ENCODE measurements around the gene INPP5F. TPM values are rescaled to one million over a fixed set of nuclear protein-coding genes. Genes with fewer than 3 reads are reported as not detected.

INPP5F gene
- polyA plus RNA-seq, 1 of the 3 experiments (the other 2 are of a cell fraction), result 7.8 TPM

DNA sequence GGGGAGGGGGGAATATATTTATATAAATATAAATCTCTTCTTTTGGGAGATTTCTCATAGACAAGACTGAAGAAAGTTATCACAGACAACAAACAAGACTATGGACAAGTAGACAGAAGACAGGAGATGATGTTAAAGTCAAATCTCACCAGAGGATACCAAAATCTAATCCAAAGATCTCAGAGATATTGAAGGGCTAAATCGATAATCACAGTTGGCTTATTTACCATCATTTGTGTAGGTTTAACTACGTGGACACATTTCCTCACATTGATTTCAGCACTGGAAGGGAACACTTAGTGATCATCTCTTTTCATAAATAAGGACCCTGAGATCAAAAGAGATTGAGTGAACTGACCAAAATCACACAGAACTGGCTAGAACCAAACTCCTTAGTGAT, 2.7 kb upstream of the INPP5F start:
- Histone ChIP-seq H3K36me3 (replicated peaks in 1 of 2; ENCODE audit: control insufficient read depth in 1 of 2, insufficient read depth in 2 of 2, low read length in 1 of 2) (no peaks in the 10 kb centered on the region), H3K79me2 (ENCODE audit: insufficient read depth) (peaks cover 17% of the 10 kb centered on the region), H3K27me3 (ENCODE audit: insufficient read depth) (no peaks in the 10 kb centered on the region), H3K4me1 (ENCODE audit: control insufficient read depth in 1 of 2, insufficient read depth in 2 of 2, low read depth in 1 of 2, low read length in 1 of 2) (peaks cover 9 to 23% of the 10 kb centered on the region in 2 experiments; a peak in 3 of 4 replicates), H3F3A (replicated peaks; ENCODE audit: insufficient read depth) (peaks cover 5% of the 10 kb centered on the region), H3K4me3 (ENCODE audit: low read depth in 2 of 2, low read length in 1 of 2) (no peak overlapping the region), H3K9me2 (no peaks in the 10 kb centered on the region), H3K27ac (ENCODE audit: low read depth in 2 of 2, low read length in 1 of 2) (no peak overlapping the region), H4K20me1 (ENCODE audit: insufficient read depth) (no peaks in the 10 kb centered on the region), H3K9me3 (no peaks in the 10 kb centered on the region), H2AFZ (ENCODE audit: low read depth) (no peak overlapping the region), H3K4me2 (no peak overlapping the region), H3K9ac (no peak overlapping the region)
- WGBS (ENCODE audit: low lambda C conversion rate), result 78% methylated on average over 2 of the region's 2 CpGs
- POLR2A ChIA-PET, result no interaction called here
- CTCF ChIA-PET, result interaction anchor here (1.9 kb wide), 1 partner anchor 36 kb away, joined by 6 read pairs; no protein-coding TSS in a partner anchor
- no peak for DNase-seq
- no peak for TF ChIP-seq CHD2 (IDR thresholded peaks at IDR 0.05; ENCODE audit: low read length, partially characterized antibody)
- no peak for TF ChIP-seq TEAD4 (IDR thresholded peaks at IDR 0.05; ENCODE audit: borderline replicate concordance, insufficient read depth)
- TF ChIP-seq ELF1 (IDR thresholded peaks at IDR 0.05), result no peak
- TF ChIP-seq SMC3 (IDR thresholded peaks at IDR 0.05; ENCODE audit: low read depth, low read length), result no peak
- no peak for TF ChIP-seq GATA2 (CRISPR knock-in tag; IDR thresholded peaks at IDR 0.05)
- TF ChIP-seq REST (IDR thresholded peaks at IDR 0.05; ENCODE audit: low read depth, low read length), result no peak
- no peak for TF ChIP-seq FOXM1 (IDR thresholded peaks at IDR 0.05; ENCODE audit: low read depth)
- TF ChIP-seq, protein P1, sequence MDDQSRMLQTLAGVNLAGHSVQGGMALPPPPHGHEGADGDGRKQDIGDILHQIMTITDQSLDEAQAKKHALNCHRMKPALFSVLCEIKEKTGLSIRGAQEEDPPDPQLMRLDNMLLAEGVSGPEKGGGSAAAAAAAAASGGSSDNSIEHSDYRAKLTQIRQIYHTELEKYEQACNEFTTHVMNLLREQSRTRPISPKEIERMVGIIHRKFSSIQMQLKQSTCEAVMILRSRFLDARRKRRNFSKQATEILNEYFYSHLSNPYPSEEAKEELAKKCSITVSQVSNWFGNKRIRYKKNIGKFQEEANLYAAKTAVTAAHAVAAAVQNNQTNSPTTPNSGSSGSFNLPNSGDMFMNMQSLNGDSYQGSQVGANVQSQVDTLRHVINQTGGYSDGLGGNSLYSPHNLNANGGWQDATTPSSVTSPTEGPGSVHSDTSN (IDR thresholded peaks at IDR 0.05), result no peak
- no peak for TF ChIP-seq ZBTB33 (IDR thresholded peaks at IDR 0.05; ENCODE audit: borderline replicate concordance, low read depth)

- H2AFZ ChIP-seq (ENCODE audit: low read depth), result no peak overlapping the region
Observed at GRCh38 chr10:119723624-119724023, 2.2 kb upstream of the INPP5F start.

More at GRCh38 chr10:119723624-119724023, 2.2 kb upstream of the INPP5F start:
- no peaks in the 10 kb centered on the region for H3K9me2 ChIP-seq
- ChIA-PET CTCF (interaction anchor here (1.9 kb wide), 1 partner anchor 37 kb away, joined by 6 read pairs; no protein-coding TSS in a partner anchor), POLR2A (no interaction called here)
- no peaks in the 10 kb centered on the region for H4K20me1 ChIP-seq (ENCODE audit: insufficient read depth)
- peaks cover 18% of the 10 kb centered on the region for H3K79me2 ChIP-seq (ENCODE audit: insufficient read depth)
- no peaks in the 10 kb centered on the region for H3K36me3 ChIP-seq (replicated peaks in 1 of 2; ENCODE audit: control insufficient read depth in 1 of 2, insufficient read depth in 2 of 2, low read length in 1 of 2)
- peak; percentile 23 for DNase-seq
- peak overlapping the region in 1 of 2 experiments; percentile 36; a peak in 1 of 4 replicates for H3K27ac ChIP-seq (ENCODE audit: low read depth in 2 of 2, low read length in 1 of 2)
- TF ChIP-seq, protein P1 (IDR thresholded peaks at IDR 0.05), result no peak
- TF ChIP-seq MXI1 (IDR thresholded peaks at IDR 0.05; ENCODE audit: low read depth, low read length) (no peak), JUND (IDR thresholded peaks at IDR 0.05) (no peak), RFX5 (IDR thresholded peaks at IDR 0.05; ENCODE audit: low read length) (no peak), EP300 (IDR thresholded peaks at IDR 0.05; ENCODE audit: borderline replicate concordance in 1 of 2, low read depth in 1 of 2, low read length in 1 of 2) (no peak)
- H3K9ac ChIP-seq, result no peak overlapping the region
- no peaks in the 10 kb centered on the region for H3K27me3 ChIP-seq (ENCODE audit: insufficient read depth)
- peaks cover 9% of the 10 kb centered on the region for H3F3A ChIP-seq (replicated peaks; ENCODE audit: insufficient read depth)
- peaks cover 9 to 23% of the 10 kb centered on the region in 2 experiments; a peak in 3 of 4 replicates for H3K4me1 ChIP-seq (ENCODE audit: control insufficient read depth in 1 of 2, insufficient read depth in 2 of 2, low read depth in 1 of 2, low read length in 1 of 2)
- 96% methylated on average over 3 of the region's 3 CpGs for WGBS (ENCODE audit: low lambda C conversion rate)
- H3K4me3 ChIP-seq (ENCODE audit: low read depth in 2 of 2, low read length in 1 of 2), result no peak overlapping the region
- H3K9me3 ChIP-seq, result no peaks in the 10 kb centered on the region
- no peak overlapping the region for H3K4me2 ChIP-seq

All from SK-N-SH (cell line).